ENCODE results near the gene TMEM9B.
A peak's percentile ranks its signal among the peaks of the same experiment; 100 is the strongest.

TMEM9B gene

DNA sequence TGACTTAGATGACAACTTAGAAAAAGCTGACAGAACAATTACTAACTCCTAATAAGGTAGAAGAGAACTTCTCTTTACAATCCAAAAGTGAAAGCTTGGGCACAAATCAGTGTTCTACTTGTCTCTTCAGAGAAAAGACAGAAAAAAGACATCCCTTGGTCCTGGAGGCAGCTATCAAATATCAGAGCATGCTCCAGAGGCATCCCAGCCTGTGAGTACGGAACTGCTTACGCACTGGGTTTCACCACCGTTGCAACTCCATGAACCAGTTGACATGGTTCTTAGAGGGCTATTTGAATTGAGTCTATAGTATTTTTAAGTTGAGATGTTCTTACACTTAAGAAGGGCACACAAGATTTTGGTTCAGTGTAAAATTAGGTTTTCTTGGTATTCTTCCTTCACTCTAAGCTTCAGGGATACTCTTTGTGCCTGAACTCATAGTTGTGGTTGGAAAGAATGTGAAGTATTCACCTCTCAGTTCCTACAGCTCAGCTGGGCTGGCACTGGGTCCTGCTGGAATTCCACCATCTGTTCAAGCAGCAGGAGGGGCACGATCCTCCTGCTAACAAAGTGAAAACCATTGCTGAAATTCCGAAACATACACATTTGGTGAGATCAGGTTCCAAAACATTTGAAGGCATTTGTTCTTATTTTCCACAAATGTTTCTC, 47.0 kb downstream of the TMEM9B start:
- Histone ChIP-seq H3K4me3 (ENCODE audit: low read length) (no peak overlapping the region), H3K36me3 (ENCODE audit: control insufficient read depth, insufficient read depth, low read length) (no peaks in the 10 kb centered on the region)

DNA sequence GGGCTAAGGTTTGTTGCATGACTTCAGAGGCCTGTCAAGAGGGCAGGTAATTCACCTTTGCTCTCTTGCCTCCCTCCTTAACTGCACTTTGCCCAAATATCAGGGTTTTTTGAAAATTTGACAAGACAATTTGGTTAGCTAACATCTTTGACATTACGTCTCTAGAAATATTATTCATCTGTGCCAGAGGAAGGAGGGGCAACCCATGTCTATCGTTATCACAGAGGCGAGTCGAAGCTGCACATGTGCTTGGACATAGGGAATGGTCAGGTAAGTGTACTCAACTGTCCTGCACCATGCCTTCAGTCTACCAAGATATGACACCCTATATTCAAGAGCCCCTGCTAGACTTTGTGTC, 49.6 kb downstream of the TMEM9B start:
- no peaks in the 10 kb centered on the region for H3K9me3 ChIP-seq (ENCODE audit: control insufficient read depth, low read length)
- no peak overlapping the region for H3K4me3 ChIP-seq (ENCODE audit: low read length)
- H3K9ac ChIP-seq (ENCODE audit: low read length) = no peak overlapping the region
- H3K4me1 ChIP-seq (ENCODE audit: control insufficient read depth, insufficient read depth, low read length) = peaks cover 16% of the 10 kb centered on the region
- H3K36me3 ChIP-seq (ENCODE audit: control insufficient read depth, insufficient read depth, low read length) = no peaks in the 10 kb centered on the region
- no peaks in the 10 kb centered on the region for H3K27me3 ChIP-seq (ENCODE audit: control insufficient read depth, insufficient read depth, low read length)

More for the DNA sequence above, 47.0 kb downstream of the TMEM9B start:
- H3K9ac ChIP-seq (ENCODE audit: low read length) = no peak overlapping the region
- H3K27me3 ChIP-seq (ENCODE audit: control insufficient read depth, insufficient read depth, low read length) = no peaks in the 10 kb centered on the region
- peaks cover 9% of the 10 kb centered on the region for H3K4me1 ChIP-seq (ENCODE audit: control insufficient read depth, insufficient read depth, low read length)
- no peaks in the 10 kb centered on the region for H3K9me3 ChIP-seq (ENCODE audit: control insufficient read depth, low read length)

DNA sequence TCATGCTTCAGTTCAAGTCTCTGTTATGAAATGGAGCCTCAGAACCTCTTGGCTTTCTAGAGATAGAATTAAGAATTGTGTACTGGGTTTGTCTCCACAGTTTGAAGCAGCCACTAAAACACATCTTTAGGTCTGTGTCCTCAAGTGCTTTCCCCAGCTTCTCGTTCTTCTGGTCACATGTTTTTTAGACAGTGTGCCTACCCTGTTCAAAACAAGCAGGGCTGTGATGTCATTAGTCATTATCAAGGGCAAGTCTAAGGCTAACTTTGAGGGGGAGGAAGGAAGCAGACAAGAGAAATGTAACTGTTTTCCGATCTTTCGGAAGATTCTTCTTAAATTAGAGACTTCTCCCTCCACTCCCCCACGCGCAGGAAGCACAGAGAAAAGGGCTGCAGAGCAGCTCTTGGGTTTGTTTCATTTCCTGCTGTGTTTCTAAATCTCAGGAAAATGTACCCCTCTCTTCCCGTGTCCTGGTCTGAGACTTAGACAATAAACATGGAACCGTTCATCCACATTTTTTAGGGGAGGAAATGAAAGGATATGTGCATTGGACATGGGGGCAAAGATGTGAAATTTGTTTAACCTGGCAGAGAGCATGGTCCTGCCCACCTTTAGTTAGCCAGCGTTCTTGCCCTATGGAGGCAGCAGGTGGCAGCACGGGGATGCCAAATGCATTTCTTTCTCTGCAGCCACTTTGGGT, 50.1 kb downstream of the TMEM9B start:
- Histone ChIP-seq H3K36me3 (ENCODE audit: control insufficient read depth, insufficient read depth, low read length) (no peaks in the 10 kb centered on the region), H3K9me3 (ENCODE audit: control insufficient read depth, low read length) (no peaks in the 10 kb centered on the region), H3K4me1 (ENCODE audit: control insufficient read depth, insufficient read depth, low read length) (peaks cover 16% of the 10 kb centered on the region), H3K4me3 (ENCODE audit: low read length) (no peak overlapping the region), H3K9ac (ENCODE audit: low read length) (peak overlapping the region; percentile 1), H3K27me3 (ENCODE audit: control insufficient read depth, insufficient read depth, low read length) (no peaks in the 10 kb centered on the region)

DNA sequence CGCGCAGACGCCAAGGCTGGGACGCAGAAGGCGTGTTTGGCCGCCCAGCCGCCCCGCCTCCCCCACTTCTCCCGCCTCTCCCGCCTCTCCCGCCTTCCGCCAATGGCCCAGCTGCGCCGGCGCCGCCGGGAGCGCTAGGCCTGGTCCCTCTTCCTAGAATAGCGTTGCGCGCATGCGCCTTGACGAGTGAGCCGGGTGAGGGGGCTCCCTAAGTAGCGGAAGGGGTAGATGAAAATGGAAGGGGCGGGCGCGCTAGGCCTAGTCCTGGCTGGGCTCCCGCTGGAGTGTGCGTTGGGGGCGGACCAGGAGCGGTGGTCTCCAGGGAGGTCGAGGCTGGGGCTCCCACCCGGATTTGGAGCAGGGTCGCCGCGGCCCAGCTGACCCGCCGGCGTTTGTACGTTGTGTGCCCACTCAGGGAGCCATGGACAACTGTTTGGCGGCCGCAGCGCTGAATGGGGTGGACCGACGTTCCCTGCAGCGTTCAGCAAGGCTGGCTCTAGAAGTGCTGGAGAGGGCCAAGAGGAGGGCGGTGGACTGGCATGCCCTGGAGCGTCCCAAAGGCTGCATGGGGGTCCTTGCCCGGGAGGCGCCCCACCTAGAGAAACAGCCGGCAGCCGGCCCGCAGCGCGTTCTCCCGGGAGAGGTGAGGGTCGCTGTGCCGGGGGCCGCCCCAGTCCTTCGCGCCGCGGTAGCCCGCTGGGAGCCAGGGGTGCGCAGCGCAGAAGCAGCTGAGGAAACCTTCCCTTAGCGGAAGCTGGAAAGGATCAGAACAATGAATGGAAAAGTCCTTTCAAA, 53.0 kb downstream of the TMEM9B start, which contains the start of gene AKIP1:
Gene AKIP1, plus strand, starts transcription at position 161 of the 795 bp plus-strand sequence. Its CDS starts 261 bp downstream, at position 422.
- peak within 1 kb of the TSS; percentile 82 for H3K4me3 ChIP-seq (ENCODE audit: low read length)
- no peaks in the 10 kb centered on the region for H3K27me3 ChIP-seq (ENCODE audit: control insufficient read depth, insufficient read depth, low read length)
- no peaks in the 10 kb centered on the region for H3K9me3 ChIP-seq (ENCODE audit: control insufficient read depth, low read length)
- no peaks in the 10 kb centered on the region for H3K36me3 ChIP-seq (ENCODE audit: control insufficient read depth, insufficient read depth, low read length)
- peak within 1 kb of the TSS; percentile 88 for H3K9ac ChIP-seq (ENCODE audit: low read length)
- H3K4me1 ChIP-seq (ENCODE audit: control insufficient read depth, insufficient read depth, low read length) = peaks cover 16% of the 10 kb centered on the region

DNA sequence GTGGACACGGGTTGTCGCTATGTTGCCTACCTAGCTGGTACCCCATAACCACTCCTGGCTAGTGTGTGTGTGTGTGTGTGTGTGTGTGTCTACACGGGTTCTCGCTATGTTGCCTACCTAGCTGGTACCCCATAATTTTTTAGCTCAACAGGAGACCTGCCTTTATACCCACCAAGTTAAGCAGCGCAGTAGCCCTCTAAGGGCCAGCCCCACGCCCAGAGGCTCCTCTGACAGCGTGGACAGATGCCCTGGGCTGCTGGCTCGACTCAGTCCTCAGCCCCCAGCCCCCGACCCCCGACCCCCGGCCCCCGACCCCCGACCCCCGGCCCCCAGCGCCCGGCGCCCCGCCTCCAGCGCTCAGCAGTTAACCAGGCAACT, 53.6 kb downstream of the TMEM9B start:
- Histone ChIP-seq H3K4me1 (ENCODE audit: control insufficient read depth, insufficient read depth, low read length) (peaks cover 16% of the 10 kb centered on the region), H3K9ac (ENCODE audit: low read length) (peak overlapping the region; percentile 45), H3K9me3 (ENCODE audit: control insufficient read depth, low read length) (no peaks in the 10 kb centered on the region)

DNA sequence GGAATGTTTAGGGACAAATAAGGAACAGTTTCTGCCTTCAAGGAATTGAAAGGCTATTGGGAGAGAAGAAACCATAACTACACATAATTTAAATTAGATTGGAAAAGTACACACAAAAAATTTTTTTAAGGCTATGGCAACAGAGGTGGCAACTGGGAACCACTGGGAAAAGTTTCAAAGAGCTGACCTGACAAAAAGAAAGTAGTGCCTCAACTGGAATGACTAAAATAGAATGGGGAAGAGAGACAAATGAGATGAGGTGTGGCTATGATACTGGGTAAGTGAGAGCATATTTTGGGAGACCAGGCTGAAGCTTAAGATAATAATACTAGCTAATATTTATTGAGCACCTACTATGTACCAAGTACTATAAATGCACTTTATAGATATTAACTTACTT, 56.1 kb downstream of the TMEM9B start:
- H3K4me3 ChIP-seq (ENCODE audit: low read length) = no peak overlapping the region
- H3K9me3 ChIP-seq (ENCODE audit: control insufficient read depth, low read length) = no peaks in the 10 kb centered on the region
- no peaks in the 10 kb centered on the region for H3K27me3 ChIP-seq (ENCODE audit: control insufficient read depth, insufficient read depth, low read length)
- no peaks in the 10 kb centered on the region for H3K36me3 ChIP-seq (ENCODE audit: control insufficient read depth, insufficient read depth, low read length)
- H3K4me1 ChIP-seq (ENCODE audit: control insufficient read depth, insufficient read depth, low read length) = peaks cover 7% of the 10 kb centered on the region
- H3K9ac ChIP-seq (ENCODE audit: low read length) = no peak overlapping the region

More for the DNA sequence above, 53.6 kb downstream of the TMEM9B start:
- no peaks in the 10 kb centered on the region for H3K36me3 ChIP-seq (ENCODE audit: control insufficient read depth, insufficient read depth, low read length)
- H3K4me3 ChIP-seq (ENCODE audit: low read length) = peak overlapping the region; percentile 17
- H3K27me3 ChIP-seq (ENCODE audit: control insufficient read depth, insufficient read depth, low read length) = no peaks in the 10 kb centered on the region

DNA sequence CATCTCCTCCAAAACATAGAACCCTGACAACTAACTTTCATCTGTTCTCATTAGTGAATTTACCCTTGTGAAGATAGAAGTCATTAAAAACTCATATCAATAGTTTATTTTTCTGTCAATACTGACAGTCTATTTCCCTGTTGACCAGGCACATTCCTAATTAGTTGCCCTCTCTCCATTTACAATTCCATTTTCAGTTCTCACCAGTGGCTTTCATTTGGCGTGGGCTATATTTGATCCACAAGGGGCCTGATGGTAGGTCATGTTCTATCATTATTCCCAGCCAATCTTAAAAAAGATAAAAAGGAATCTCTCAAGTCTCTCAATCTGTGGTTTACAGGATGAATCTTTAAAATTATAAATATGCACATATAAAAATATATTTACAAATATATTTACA, 57.1 kb downstream of the TMEM9B start:
- no peak overlapping the region for H3K9ac ChIP-seq (ENCODE audit: low read length)
- peaks cover 7% of the 10 kb centered on the region for H3K4me1 ChIP-seq (ENCODE audit: control insufficient read depth, insufficient read depth, low read length)
- H3K36me3 ChIP-seq (ENCODE audit: control insufficient read depth, insufficient read depth, low read length) = no peaks in the 10 kb centered on the region
- H3K4me3 ChIP-seq (ENCODE audit: low read length) = no peak overlapping the region
- no peaks in the 10 kb centered on the region for H3K27me3 ChIP-seq (ENCODE audit: control insufficient read depth, insufficient read depth, low read length)
- H3K9me3 ChIP-seq (ENCODE audit: control insufficient read depth, low read length) = no peaks in the 10 kb centered on the region

DNA sequence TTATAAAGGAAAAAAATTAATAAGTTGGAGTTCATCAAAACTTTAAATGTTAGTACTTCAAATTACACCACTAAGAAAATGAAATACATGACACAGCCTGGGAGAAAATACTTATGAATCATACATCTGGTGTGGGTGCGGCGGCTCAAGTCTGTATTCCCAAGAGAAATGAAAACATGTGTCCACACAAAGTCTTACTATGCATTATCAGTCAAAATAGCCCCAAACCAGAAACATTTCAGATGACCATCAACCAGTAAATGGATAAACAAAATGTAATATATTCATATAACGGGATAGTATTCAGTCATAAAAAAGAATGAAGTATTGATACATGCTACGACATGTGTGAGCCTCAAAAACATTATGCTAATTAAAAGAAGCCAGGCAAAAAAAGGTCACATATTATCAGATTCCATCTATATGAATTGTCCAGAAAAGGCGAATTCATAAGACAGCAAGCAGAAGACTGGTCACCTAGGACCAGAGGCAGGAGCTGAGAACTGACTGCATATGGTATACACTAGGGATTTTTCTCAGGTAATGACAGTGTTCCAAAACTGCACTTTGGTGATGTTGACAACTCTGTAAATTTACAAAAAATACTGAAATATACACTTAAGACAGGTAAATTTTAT, 58.6 kb downstream of the TMEM9B start:
- Histone ChIP-seq H3K4me1 (ENCODE audit: control insufficient read depth, insufficient read depth, low read length) (peaks cover 7% of the 10 kb centered on the region), H3K4me3 (ENCODE audit: low read length) (no peak overlapping the region), H3K9me3 (ENCODE audit: control insufficient read depth, low read length) (no peaks in the 10 kb centered on the region), H3K36me3 (ENCODE audit: control insufficient read depth, insufficient read depth, low read length) (no peaks in the 10 kb centered on the region), H3K9ac (ENCODE audit: low read length) (no peak overlapping the region), H3K27me3 (ENCODE audit: control insufficient read depth, insufficient read depth, low read length) (no peaks in the 10 kb centered on the region)

DNA sequence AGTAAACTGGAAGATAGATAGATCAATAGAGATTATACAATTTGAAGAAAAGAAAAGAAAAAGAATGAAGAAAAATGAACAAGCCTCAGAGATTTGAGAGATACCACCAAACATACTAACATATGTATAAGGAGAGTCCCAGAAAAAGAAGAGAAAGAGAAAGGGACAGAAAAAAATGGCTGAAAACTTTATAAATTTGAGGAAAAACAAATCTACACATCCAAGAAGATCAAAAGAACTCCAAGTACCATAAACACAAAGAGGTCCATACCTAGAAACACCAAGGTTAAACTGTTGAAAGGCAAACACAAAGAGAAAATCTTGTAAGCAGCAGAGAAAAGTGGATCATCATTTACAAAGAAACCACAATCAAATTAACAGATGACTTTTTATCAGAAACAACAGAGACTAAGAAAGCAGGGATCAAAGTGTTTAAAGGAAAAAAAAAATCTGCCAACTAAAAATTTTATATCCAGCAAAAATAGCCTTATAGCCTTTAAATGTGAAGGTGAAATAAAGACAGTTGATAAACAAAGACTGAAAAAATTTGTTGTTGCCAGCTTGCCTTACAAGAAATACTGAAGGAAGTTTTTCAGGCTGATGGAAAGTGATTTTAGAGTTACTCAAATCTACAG, 65.0 kb downstream of the TMEM9B start:
- no peaks in the 10 kb centered on the region for H3K27me3 ChIP-seq (ENCODE audit: control insufficient read depth, insufficient read depth, low read length)
- H3K9me3 ChIP-seq (ENCODE audit: control insufficient read depth, low read length) = no peaks in the 10 kb centered on the region
- H3K9ac ChIP-seq (ENCODE audit: low read length) = no peak overlapping the region
- no peaks in the 10 kb centered on the region for H3K36me3 ChIP-seq (ENCODE audit: control insufficient read depth, insufficient read depth, low read length)
- no peaks in the 10 kb centered on the region for H3K4me1 ChIP-seq (ENCODE audit: control insufficient read depth, insufficient read depth, low read length)
- no peak overlapping the region for H3K4me3 ChIP-seq (ENCODE audit: low read length)
